ENCODE measurements around the gene HOXB9.

Gene HOXB9

DNA sequence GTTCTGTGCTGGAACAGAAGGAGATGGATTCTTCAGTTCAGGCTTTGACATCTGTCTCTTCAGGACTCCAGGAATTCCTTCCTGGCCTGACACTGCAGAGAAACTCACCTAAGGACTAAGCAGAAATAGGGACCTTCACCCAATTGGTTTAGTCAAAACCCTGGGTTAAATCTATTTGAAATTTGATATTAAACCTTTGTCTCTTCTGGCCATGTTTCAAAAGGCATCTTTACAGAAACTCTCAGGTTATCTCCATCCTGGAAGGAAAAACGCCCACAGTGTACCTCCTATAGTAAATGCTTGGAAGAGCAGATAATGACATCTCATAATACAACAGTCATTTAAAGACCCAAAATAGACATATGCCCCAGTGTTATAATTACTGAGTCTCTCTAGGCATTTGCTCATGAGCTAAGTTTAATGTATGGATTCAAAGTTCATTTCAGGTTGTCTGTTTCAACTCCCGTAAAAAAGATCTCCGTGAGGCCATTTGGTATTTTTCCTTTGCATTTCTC lies 42.4 kb downstream of the HOXB9 start:
- no peak for DNase-seq (ENCODE audit: low spot score)

DNA sequence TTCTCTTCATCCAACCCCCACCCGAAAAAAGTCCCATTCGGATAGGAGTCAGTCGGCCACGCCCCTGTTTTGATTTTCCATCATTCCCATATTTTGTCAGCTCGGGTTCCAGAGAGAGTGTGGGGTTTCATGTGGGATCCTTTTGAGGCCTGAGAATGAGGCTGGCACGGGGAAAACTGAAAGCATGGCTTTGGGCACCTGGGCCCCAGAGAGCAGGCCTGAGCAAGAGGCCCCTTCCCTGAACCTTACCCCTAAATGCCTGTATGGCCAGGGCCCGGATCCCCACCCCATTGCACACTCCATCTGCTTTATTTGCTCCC lies 43.4 kb downstream of the HOXB9 start:
- no peak for DNase-seq (ENCODE audit: low spot score)

DNA sequence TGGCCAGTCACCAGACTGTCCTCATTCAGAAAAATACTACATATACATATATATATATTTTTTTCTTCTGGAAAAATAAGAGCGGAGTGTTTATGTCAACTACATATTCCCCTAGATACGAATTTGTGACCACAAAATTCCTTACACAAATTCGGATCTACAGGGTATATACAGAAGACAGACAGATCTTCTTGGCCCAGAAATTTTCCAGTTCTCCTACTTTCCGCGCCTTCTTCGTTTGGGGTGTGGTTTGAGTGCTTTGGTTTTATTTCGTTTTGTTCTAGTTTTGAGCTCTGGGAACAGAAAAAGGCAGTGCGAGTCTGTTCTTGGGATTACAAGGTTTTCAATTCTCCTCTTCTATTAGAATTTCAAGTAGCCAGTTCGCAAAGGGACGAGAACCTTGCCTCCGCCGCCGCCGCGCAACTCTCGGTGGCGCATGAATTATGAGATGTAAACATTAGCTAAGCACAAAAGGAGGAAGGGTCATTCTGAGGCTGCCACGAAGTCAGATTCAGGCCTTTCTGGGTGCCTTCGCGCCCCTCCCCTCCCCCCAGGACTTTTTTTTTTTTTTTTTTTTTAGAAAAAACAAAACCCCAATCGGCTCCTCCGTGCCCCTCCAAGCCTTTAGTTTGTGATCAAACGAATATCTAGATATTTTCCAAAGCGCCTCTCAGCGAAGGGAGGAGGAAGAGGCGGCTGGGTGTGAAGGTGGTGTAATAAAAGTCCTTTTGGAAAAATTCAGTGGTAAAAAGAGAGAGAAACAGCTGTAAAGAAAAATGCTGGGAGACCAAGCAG lies 46.2 kb downstream of the HOXB9 start:
- DNase-seq (ENCODE audit: low spot score), result no peak

- no peak for DNase-seq (ENCODE audit: low spot score)
Observed at GRCh38 chr17:48579471-48579759, 46.7 kb downstream of the HOXB9 start.

DNA sequence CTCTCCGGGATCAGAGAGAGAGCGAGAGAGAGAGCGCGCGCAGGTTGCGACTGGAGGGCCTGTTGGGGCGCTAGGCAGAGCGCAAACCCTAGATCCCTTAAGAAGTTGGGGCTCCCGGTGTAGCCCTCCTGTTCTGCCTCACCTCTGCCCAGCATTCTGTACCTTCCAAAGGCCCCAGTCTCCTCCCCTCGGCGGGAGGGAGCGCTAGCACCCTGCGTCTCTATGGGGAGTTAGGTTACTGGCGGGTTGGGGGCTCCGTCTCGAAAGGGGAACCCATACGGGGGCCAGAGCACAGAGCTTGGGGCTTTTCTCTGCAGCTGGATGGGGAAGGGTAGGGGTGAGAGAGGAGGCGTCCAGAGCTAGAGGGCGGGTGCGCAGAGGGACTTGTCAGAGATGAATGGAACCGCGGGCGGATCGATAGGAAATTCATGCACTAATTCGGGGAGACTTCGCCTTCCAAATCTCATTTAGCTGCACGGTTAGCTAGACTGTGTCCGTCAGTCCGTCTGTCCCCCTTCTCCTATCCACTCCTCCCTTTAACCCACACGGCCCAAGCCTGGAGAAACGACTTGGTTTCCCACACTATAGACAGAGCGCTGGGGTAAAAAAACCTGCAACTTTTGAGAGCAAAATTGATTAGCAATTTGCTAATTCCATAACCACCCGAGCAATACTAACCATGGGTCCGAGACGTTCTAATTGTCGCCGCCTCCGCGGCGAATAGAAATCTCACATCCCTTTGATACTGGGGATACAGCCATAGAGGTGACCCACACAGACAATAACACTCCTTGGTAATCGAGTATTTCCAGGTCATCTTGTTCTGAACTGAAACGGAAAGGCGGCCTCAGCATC lies 47.3 kb downstream of the HOXB9 start:
- no peak for DNase-seq (ENCODE audit: low spot score)

DNA sequence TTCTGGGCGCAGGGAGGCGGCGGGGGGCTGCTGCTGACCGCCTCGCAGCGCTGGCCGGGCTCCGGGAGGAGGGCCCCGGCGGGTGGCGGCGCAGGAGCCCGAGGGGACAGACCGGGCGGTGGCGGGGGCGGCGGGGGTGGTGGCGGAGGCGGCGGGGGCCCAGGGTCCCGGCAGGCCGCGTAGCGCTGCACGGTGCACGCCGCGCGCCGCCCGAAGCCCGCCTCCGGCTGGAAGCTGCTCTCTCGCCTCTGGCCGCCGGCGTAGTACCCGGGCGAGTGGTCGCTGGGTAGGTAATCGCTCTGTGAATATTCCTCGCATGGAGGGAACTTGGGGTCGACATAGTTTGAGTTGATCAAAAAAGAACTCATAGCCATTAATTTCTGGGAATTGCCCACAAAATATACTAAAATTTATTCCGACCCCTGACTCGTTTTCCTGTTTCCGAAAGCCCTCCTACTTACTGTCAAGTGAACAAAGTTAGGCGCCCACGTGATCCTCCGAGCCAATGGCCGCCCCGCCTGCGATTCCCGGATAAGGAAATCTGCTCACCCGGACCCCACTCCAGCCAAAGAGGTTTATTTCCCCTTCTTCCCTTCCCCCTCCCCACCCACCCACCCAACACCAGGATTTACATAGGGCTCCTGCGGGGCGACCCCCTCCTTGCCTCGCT lies 48.1 kb downstream of the HOXB9 start, which contains the start of gene HOXB4:
Gene HOXB4, minus strand, starts transcription at position 405 of the 670 bp plus-strand sequence. Its CDS starts 31 bp downstream, at position 374.
- DNase-seq (ENCODE audit: low spot score), result no peak

GRCh38 chr17:48577330-48577945 lies 48.7 kb downstream of the HOXB9 start:
- no peak for DNase-seq (ENCODE audit: low spot score)

DNA sequence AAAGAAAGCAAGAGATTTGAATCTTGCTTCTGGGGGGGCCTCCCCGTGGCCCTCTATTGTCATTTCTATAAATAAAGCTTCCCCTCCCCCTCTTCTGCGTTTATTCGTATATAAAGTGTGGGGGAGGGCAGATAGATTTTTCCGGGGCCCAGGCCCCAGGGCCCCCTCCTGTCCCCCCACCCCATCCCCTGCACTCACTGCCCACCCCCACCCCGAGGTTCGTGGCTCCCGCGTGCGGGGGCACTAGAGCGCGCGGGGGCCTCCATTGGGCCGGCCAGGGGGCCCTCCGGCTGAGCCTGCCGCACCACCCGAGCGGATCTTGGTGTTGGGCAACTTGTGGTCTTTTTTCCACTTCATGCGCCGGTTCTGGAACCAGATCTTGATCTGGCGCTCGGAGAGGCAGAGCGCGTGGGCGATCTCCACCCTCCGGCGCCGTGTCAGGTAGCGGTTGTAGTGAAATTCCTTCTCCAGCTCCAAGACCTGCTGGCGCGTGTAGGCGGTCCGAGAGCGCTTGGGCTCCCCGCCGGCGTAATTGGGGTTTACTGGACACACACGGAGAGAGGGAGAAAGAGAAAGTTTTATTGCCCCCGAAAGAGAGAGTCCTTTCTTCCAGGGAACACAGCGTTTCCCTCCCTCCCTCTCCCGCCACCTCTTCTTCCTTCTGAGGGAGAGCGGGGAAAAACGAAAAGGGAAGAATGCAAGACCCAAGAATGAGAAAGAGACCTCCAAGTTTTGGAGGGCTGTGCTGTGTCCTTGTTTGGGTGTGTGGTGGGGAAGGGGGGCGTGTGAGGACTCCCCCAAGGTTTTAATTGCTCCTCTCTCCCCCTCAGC lies 49.5 kb downstream of the HOXB9 start:
- DNase-seq (ENCODE audit: low spot score), result no peak

DNA sequence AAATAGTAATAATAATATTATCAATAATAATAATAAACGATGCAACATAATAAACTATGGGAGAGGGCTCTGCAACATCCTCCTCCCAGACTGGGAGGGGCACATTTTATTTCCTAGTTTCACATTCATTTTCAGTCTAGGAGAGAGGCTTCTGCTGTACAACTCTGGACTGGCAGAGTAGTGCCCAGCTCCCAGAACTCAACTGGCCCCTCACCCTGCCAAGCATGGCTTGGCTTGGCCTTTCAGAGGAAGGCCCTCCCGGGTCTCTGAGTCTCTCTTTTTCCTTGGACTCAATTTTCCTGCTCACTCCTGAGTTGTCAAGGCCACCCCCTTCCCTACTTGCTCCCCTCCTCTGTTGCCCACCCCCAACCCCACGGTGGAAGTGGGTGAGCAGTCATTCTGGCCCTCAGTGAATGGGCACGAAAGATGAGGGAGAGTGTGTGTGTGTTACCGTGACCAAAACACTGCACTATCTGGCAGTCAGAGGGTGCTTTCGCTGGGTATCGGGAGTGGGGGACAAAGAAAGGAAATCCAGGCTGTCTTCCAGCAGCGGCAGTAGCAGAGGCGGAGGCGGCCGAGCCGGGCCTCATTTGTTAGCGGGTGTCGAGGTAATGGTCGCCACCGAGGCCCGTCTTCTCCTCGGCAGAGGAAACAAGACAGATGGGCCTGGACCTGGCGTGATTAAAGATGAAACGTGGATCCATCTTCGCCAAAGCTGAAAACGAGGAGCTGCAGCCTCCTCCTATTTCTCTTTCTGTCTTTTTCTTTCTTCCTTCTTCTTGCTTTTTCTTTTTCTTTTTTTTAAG lies 50.3 kb downstream of the HOXB9 start:
- no peak for DNase-seq (ENCODE audit: low spot score)

GRCh38 chr17:48575066-48575582 lies 51.0 kb downstream of the HOXB9 start:
- DNase-seq (ENCODE audit: low spot score), result no peak

GRCh38 chr17:48574505-48575065 lies 51.6 kb downstream of the HOXB9 start:
- DNase-seq (ENCODE audit: low spot score), result no peak

DNA sequence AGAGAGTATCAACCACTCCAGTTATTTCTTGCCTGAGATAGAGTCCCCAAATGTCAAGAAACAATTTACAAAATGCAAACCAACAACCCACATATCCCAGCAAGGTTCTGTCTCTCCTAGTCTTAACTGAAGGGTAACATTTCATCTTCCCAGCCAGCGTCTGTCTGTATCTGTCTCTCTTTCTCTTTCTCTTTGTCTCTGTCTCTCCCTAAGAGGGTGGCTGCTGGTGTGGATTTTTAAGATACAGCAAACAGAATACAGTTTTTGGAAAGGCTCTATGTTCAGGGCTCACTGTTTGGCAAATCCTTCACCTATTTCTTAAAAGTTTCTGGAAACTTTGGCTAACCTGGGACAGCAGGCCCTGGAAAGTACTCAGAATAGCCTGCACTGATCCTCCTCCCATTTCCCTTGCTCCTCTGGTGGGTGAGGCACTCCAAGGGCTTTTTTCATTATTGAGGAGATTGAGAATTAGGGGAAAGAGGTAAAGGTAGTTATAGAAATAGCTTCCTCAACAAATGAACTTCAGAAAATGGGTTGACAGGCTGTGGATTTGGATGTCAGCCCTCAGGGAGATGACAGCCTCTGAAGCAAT lies 54.2 kb downstream of the HOXB9 start:
- DNase-seq (ENCODE audit: low spot score), result no peak

All from pons (tissue), 1 donor.